GM23338 (cell line): ENCODE results near the gene TMEM178B. TPM values are rescaled to one million over a fixed set of nuclear protein-coding genes. Genes with fewer than 3 reads are reported as not detected.

Experiments used
- ATAC-seq: fragments of 200-7000 bp; cut with Tn5 transposase; 3 replicates; pipeline ENCODE4 v1.9.1; 2020
- DNase-seq: peaks from one replicate; pipeline ENCODE4 v3.0.0-alpha.2; 2015; ENCODE audit warnings: low spot score
- H2AFZ ChIP-seq: fragments of 200-600 bp; sonication (generic); 2 replicates; pipeline ENCODE4 v1.8.0; 2016; ENCODE audit warnings: antibody characterized with exemption, mild to moderate bottlenecking, moderate library complexity
- H3F3A ChIP-seq: fragments of 200-600 bp; sonication (generic); replicated peaks from 2 replicates; pipeline ENCODE4 v1.8.0; 2017; ENCODE audit warnings: antibody characterized with exemption, mixed run types, low read depth
- H3K27ac ChIP-seq: fragments of 200-600 bp; sonication (generic); 2 replicates; pipeline ENCODE4 v1.6.1; 2016; ENCODE audit warnings: low read depth
- H3K27me3 ChIP-seq: fragments of 200-600 bp; sonication (generic); 2 replicates; pipeline ENCODE4 v1.8.0; 2016; ENCODE audit warnings: mild to moderate bottlenecking, mixed run types, moderate library complexity; ENCODE audit not compliant: insufficient read depth
- H3K36me3 ChIP-seq: fragments of 200-600 bp; sonication (generic); 2 replicates; pipeline ENCODE4 v1.8.0; 2016; ENCODE audit warnings: mild to moderate bottlenecking; ENCODE audit not compliant: insufficient read depth
- H3K4me1 ChIP-seq: fragments of 200-600 bp; sonication (generic); 2 replicates; pipeline ENCODE4 v1.8.0; 2016; ENCODE audit warnings: mild to moderate bottlenecking, moderate library complexity; ENCODE audit not compliant: insufficient read depth
- H3K4me2 ChIP-seq: fragments of 200-600 bp; sonication (generic); 2 replicates; pipeline ENCODE4 v1.7.1; 2017; ENCODE audit warnings: mixed run types
- H3K4me3 ChIP-seq: fragments of 200-600 bp; sonication (generic); 2 replicates; pipeline ENCODE4 v1.6.1; 2016; ENCODE audit warnings: mixed run types
- H3K79me2 ChIP-seq: fragments of 200-600 bp; sonication (generic); replicated peaks from 2 replicates; pipeline ENCODE4 v1.8.0; 2017; ENCODE audit warnings: mild to moderate bottlenecking; ENCODE audit not compliant: insufficient read depth
- H3K9me2 ChIP-seq: fragments of 200-600 bp; sonication (generic); 2 replicates; pipeline ENCODE4 v1.8.0; 2017; ENCODE audit not compliant: insufficient read depth
- H4K20me1 ChIP-seq: fragments of 200-600 bp; sonication (generic); replicated peaks from 2 replicates; pipeline ENCODE4 v1.8.0; 2017; ENCODE audit warnings: mild to moderate bottlenecking; ENCODE audit not compliant: insufficient read depth
- H3K27ac Mint-ChIP-seq: 2 replicates; pipeline ENCODE4 v1.8.0; 2020; ENCODE audit warnings: inconsistent platforms, mild to moderate bottlenecking, moderate library complexity, mixed read lengths
- H3K27me3 Mint-ChIP-seq: 3 replicates; pipeline ENCODE4 v1.8.0; 2022; ENCODE audit warnings: low read depth, mild to moderate bottlenecking, moderate library complexity, mixed read lengths, inconsistent platforms; ENCODE audit not compliant: insufficient read depth, poor library complexity
- H3K36me3 Mint-ChIP-seq: 3 replicates; pipeline ENCODE4 v1.8.0; 2021; ENCODE audit warnings: low read depth, mild to moderate bottlenecking, inconsistent platforms, moderate library complexity, mixed read lengths
- H3K4me1 Mint-ChIP-seq: 3 replicates; pipeline ENCODE4 v1.8.0; 2020; ENCODE audit warnings: mild to moderate bottlenecking, inconsistent platforms, mixed read lengths
- H3K4me3 Mint-ChIP-seq: 3 replicates; pipeline ENCODE4 v1.8.0; 2021; ENCODE audit warnings: moderate library complexity, mild to moderate bottlenecking, inconsistent platforms, mixed read lengths
- H3K9me3 Mint-ChIP-seq: 3 replicates; pipeline ENCODE4 v1.8.0; 2020; ENCODE audit warnings: moderate library complexity, mild to moderate bottlenecking, inconsistent platforms, mixed read lengths
- CTCF ChIP-seq, 2 experiments: fragments of 200-600 bp in 1 of 2; sonication (generic) in 1 of 2; conservative IDR thresholded peaks; 2 replicates each; pipeline versions ENCODE4 v1.5.1 to v1.6.1; 2016 to 2017; ENCODE audit warnings: antibody characterized with exemption in 2 of 2, low read depth in 2 of 2, mild to moderate bottlenecking in 2 of 2, moderate library complexity in 1 of 2
- ETS1 ChIP-seq: IDR thresholded peaks from 2 replicates; pipeline ENCODE4 v1.6.1; 2016; ENCODE audit warnings: antibody characterized with exemption
- EZH2 ChIP-seq: fragments of 200-600 bp; sonication (generic); IDR thresholded peaks from one replicate; pipeline ENCODE4 v1.8.0; 2017; ENCODE audit warnings: antibody characterized with exemption, mild to moderate bottlenecking, low read depth; ENCODE audit not compliant: unreplicated experiment
- EZH2phosphoT487 ChIP-seq: fragments of 200-600 bp; sonication (generic); IDR thresholded peaks from one replicate; pipeline ENCODE4 v1.8.1; 2018; ENCODE audit warnings: antibody characterized with exemption; ENCODE audit not compliant: unreplicated experiment
- JUNB ChIP-seq: IDR thresholded peaks from one replicate; pipeline ENCODE4 v1.6.1; 2016; ENCODE audit warnings: antibody characterized with exemption; ENCODE audit not compliant: unreplicated experiment
- NANOG ChIP-seq: IDR thresholded peaks from 2 replicates; pipeline ENCODE4 v1.6.1; 2016; ENCODE audit warnings: antibody characterized with exemption, borderline replicate concordance
- POLR2AphosphoS5 ChIP-seq: IDR thresholded peaks from 2 replicates; pipeline ENCODE4 v1.6.1; 2016; ENCODE audit warnings: antibody characterized with exemption, low read depth
- STAT1 ChIP-seq: IDR thresholded peaks from one replicate; pipeline ENCODE4 v1.6.1; 2016; ENCODE audit warnings: antibody characterized with exemption; ENCODE audit not compliant: unreplicated experiment
- ZNF114 ChIP-seq: fragments of 250-450 bp; sonication (Bioruptor Pico); IDR thresholded peaks from 2 replicates; pipeline ENCODE4 v1.5.0; 2020; ENCODE audit warnings: mild to moderate bottlenecking, moderate library complexity
- polyA plus RNA-seq: library from polyadenylated mRNA; unstranded; fragments of >200 nt; fragmentation: Nextera tagmentation; extraction: Ambion mirVana; gene quantifications from 2 replicates; pipeline ENCODE4 v1.2.1, GENCODE V29; 2016
- total RNA-seq: library from RNA; depleted of rRNA; stranded (reverse); fragments of >200 nt; shearing (Covaris generic); gene quantifications from 2 replicates; pipeline ENCODE4 v1.2.3, GENCODE V29; 2014
- TF ChIP-seq, protein P1 (sequence below): IDR thresholded peaks from one replicate; pipeline ENCODE4 v1.6.1; 2018; ENCODE audit warnings: antibody characterized with exemption; ENCODE audit not compliant: unreplicated experiment

The TMEM178B gene
- total and polyA plus RNA-seq, 2 experiments from 2014 or later = 4.9 to 15.6 TPM

- TF ChIP-seq, protein P1, sequence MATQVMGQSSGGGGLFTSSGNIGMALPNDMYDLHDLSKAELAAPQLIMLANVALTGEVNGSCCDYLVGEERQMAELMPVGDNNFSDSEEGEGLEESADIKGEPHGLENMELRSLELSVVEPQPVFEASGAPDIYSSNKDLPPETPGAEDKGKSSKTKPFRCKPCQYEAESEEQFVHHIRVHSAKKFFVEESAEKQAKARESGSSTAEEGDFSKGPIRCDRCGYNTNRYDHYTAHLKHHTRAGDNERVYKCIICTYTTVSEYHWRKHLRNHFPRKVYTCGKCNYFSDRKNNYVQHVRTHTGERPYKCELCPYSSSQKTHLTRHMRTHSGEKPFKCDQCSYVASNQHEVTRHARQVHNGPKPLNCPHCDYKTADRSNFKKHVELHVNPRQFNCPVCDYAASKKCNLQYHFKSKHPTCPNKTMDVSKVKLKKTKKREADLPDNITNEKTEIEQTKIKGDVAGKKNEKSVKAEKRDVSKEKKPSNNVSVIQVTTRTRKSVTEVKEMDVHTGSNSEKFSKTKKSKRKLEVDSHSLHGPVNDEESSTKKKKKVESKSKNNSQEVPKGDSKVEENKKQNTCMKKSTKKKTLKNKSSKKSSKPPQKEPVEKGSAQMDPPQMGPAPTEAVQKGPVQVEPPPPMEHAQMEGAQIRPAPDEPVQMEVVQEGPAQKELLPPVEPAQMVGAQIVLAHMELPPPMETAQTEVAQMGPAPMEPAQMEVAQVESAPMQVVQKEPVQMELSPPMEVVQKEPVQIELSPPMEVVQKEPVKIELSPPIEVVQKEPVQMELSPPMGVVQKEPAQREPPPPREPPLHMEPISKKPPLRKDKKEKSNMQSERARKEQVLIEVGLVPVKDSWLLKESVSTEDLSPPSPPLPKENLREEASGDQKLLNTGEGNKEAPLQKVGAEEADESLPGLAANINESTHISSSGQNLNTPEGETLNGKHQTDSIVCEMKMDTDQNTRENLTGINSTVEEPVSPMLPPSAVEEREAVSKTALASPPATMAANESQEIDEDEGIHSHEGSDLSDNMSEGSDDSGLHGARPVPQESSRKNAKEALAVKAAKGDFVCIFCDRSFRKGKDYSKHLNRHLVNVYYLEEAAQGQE = no peak
- no peak for TF ChIP-seq EZH2phosphoT487
Observed at GRCh38 chr7:141527076-141527475, 453.2 kb downstream of the TMEM178B start (continued).

DNA sequence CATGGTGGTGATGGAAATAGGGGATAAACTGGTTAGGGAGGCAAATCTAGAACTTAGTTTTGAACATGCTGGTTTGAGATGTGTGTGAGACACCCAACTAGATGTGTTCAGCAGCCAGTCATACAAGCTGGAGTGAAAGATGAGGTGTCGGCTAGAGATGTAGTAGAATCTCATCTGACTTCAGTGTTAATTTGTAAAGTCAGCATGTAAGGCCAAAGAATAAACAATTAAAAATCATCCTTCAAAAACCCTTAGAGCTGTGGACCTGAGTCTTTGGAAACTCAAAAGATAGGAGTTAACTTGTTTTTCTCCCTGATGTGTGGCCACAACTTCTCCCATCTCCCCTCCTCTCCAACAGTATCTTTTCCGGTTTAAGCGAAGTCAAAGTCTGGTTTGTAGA, 454.5 kb downstream of the TMEM178B start:
- H3K4me3 Mint-ChIP-seq = no peak overlapping the region
- H3K4me1 ChIP-seq = no peaks in the 10 kb centered on the region
- peaks cover 6% of the 10 kb centered on the region; the same call in 2 of the 3 replicates for H3K36me3 Mint-ChIP-seq
- H3K4me3 ChIP-seq = no peak overlapping the region
- no peaks in the 10 kb centered on the region for H4K20me1 ChIP-seq
- H3K9me3 Mint-ChIP-seq = no peaks in the 10 kb centered on the region
- H3K79me2 ChIP-seq = no peaks in the 10 kb centered on the region
- peaks cover 5% of the 10 kb centered on the region for H3K27me3 Mint-ChIP-seq
- H3K4me2 ChIP-seq = no peak overlapping the region
- no peaks in the 10 kb centered on the region for H3F3A ChIP-seq
- H3K27ac ChIP-seq = no peak overlapping the region
- DNase-seq (no peak), ATAC-seq (no peak)
- H3K27ac Mint-ChIP-seq = no peak overlapping the region
- H3K27me3 ChIP-seq = no peaks in the 10 kb centered on the region
- no peaks in the 10 kb centered on the region for H3K9me2 ChIP-seq
- no peak overlapping the region for H2AFZ ChIP-seq
- peaks cover 10% of the 10 kb centered on the region; the same call in 2 of the 3 replicates for H3K4me1 Mint-ChIP-seq
- no peaks in the 10 kb centered on the region; the same call in 1 of the 2 replicates for H3K36me3 ChIP-seq
- no peak for TF ChIP-seq JUNB
- no peak for TF ChIP-seq STAT1
- no peak for TF ChIP-seq EZH2phosphoT487
- no peak for TF ChIP-seq CTCF (conservative IDR thresholded peaks at IDR 0.05; ENCODE audit: low read depth in 2 of 2)
- no peak for TF ChIP-seq NANOG
- TF ChIP-seq, protein P1 = no peak
- TF ChIP-seq ETS1 = no peak
- TF ChIP-seq ZNF114 = no peak
- no peak for TF ChIP-seq POLR2AphosphoS5
- TF ChIP-seq EZH2 = no peak
